GM19043 (cell line): ENCODE data around the gene EGFL8.

Experiments used
- ATAC-seq: cut with Tn5 transposase; IDR thresholded peaks from one replicate; pipeline ENCODE4 v1.9.1; 2021; ENCODE audit warnings: low read depth; ENCODE audit not compliant: unreplicated experiment

Gene EGFL8

GRCh38 chr6:32146287-32146686 lies 18.1 kb upstream of the EGFL8 start:
- no peak for ATAC-seq

DNA sequence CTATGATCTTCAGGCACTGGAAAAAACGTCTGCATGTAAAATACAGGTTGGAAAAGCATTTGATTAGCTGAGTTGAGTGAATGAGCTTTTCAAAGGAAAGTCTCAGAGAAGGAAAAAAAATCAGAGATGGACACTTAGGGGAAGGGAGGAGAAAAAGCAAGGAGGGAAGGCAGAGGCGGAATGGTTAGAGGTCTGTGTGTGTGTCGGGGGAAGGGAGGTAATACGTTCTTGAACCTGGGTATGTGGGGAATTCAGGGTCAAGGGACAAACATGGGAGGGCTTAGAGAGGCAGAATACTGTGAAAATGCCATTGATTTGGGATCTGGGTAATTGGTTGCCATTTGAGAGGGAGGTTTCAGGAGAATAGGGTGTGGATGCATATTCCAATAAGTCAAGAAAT lies 17.7 kb upstream of the EGFL8 start:
- ATAC-seq: no peak

GRCh38 chr6:32147401-32148132 lies 16.8 kb upstream of the EGFL8 start:
- no peak for ATAC-seq

DNA sequence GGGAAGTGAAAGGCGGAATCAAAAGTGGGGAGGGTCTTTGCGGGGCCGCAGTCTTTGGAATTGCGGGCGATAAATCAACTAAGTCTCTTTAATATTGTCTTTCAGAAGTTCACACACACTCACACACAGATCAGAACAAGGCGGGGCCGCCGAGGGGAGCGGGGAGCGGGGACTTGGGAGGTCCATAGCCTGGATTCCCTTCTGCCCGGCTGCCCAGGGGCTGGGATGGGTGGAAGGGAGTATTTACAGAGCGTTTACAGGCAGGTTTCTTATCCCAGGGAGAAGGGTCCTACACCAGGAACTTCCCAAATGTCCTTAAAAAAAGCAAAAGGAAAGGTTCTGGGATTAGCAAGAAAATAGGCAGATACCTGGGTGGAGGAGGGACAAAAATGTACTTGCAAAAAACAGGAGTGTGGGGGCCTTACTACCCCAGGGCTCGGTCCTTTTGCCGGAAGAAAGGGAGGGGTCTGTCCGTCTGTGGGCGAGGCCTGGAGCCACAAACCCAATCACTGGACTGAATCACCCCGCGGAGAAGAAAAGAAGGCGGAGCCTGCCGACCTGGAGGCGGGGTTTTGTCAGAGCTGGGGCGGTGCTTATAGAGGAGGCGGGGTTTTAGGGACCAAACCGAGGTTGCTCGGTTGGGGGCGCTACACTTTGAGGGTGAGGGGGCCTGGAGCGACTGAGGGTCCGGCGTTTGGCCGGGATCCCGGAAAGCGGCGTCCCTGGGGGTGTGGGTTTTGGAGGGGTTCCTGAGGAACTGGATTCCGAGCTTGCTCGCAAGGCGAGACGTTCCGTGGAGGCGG lies 15.9 kb upstream of the EGFL8 start:
- no peak for ATAC-seq

GRCh38 chr6:32149092-32149755 lies 15.2 kb upstream of the EGFL8 start:
- no peak for ATAC-seq

DNA sequence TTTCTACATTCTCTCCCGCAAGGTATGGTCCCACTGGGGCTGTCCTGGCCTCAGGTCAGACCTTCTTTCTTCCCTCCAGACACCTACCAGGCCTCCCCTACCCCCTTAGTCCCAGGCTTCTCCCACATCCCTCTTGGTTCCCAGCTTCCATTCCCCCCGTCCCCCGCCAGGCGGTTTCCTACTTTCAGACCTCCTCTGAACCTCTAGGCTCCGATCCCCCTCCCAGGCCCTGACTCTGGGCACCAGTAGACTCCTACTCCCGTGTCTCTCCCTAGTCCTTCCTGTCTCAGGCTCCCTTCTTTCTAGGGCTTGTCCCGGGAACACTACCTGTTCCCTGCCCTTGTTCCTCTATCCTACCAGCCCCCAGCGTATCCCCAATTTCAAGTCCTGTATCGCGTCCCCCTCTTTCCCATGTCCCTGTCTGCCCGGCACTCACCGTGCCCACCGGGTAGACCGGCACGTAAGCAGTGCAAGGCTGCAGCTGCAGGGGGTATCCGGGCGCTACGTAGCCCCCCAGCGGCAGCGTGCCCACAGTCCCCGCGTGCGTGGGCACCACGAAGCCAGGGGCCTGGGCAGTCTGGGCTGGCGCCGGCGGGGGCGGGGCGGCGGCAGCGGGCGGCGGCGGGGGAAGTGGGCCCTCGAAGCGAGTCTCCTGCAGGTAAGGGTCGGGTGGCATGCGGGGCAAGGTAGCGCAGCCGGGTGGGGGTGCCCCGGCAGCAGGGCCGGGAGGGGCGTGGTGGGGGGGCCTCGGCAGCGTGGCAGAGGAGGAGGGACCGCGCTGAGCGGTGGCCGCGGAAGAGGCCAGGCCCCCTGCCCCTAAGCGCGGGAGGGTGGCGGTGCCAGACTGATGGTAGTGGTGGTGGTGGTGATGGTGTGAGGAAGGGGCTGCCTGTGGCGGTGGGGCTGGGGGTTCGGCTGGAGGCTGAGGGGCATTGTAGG lies 14.2 kb upstream of the EGFL8 start:
- no peak for ATAC-seq

DNA sequence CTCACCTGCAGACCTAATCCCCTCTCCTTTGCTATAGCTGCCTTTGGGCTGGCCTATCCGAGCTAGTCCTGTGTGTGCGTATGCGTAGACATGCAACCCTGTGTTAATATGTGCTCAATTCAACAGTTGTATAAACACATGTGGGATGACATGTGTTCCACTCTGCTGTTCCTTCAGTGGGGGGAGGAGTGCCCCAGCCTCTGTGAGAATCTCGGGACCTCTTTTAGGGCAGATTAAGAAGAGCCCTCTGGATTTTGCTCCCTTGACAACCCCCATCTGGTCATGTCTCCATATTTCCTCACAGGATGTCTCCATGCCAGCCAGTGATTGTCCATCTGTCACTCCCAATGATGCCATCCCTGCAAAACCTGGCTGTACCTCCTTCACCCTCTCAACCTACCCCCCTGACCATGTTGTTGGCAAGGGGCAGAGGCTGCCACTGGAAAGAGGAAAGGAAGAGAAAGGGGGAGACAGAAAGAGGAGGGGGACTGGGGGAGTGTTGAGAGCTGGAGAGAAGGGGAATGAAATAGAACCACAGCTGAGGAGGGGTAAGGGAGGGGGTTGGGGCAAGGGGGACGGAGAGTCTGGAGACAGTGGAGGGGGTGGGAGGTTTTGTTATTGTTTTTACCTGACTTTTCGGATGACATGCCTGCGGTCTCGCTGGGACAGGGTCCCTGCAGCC lies 13.1 kb upstream of the EGFL8 start:
- no peak for ATAC-seq

GRCh38 chr6:32151863-32152768 lies 12.3 kb upstream of the EGFL8 start, which contains the start of gene PRRT1:
Gene PRRT1 (minus strand): TSS chr6:32151939. CDS start chr6:32151827, 112 bp downstream.
- ATAC-seq: no peak

- ATAC-seq: no peak
These were observed 11.4 kb upstream of the EGFL8 start for GRCh38 chr6:32152769-32153563.

GRCh38 chr6:32153564-32154513 lies 10.6 kb upstream of the EGFL8 start, which contains the start of gene PPT2:
Gene PPT2 (plus strand): TSS chr6:32154141. CDS start chr6:32154595, 454 bp downstream.
- ATAC-seq: no peak

GRCh38 chr6:32154514-32155161 lies 9.8 kb upstream of the EGFL8 start:
- ATAC-seq: peak; percentile 70

- no peak for ATAC-seq
These were observed 7.5 kb upstream of the EGFL8 start for GRCh38 chr6:32156891-32157290.

DNA sequence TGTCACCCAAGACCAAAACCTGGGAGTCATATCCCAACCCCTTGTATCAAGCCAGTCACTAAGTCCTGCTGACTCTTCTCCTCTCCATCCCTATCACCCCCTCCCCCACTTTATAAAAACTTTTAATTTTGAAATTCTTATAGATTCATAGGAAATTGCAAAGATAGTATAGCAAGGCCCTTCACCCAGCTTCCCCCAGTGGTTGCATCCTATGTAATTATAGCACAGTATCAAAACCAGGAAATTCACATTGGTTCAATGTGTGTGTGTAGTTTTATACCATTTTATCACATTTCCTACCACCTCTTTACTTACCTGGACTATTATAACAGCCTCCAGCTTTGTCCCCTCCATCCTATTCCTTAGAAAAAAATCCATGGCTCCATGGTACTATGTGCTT lies 6.3 kb upstream of the EGFL8 start:
- no peak for ATAC-seq

DNA sequence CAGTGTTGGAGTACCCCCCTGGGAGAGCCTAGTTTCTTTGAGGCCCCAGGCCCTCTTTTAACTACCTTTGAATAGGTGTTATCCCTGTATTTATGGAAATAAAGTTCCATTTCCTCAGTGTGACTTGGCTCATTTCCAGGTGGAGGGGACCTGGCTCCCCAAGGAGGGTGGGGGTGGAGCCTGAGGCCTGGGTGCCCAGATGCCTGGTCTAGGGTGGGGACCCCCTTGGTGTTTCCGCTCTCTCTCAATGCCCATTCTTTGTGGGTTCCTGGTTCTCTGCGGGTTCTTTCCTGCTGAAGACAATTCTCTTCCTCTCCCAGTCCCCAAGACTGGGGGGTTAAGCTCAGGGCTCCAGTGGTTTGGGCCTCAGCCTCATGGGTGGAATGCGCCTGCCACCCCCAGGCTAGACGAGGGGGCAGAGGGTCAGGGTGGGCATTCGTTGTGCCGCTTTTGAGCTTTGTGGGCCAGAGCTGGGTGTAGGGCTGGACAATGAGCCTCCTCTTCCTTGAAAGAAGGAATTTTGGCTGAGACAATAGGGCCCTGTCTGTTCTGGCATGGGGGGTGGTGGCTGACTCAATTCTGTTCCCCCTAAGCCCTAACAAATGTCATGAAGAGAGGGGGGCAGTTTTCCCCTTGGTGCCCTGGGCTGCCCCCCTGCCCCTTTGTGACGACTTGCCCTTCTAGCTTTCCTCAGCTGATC lies 686 bp upstream of the EGFL8 start:
- no peak for ATAC-seq

DNA sequence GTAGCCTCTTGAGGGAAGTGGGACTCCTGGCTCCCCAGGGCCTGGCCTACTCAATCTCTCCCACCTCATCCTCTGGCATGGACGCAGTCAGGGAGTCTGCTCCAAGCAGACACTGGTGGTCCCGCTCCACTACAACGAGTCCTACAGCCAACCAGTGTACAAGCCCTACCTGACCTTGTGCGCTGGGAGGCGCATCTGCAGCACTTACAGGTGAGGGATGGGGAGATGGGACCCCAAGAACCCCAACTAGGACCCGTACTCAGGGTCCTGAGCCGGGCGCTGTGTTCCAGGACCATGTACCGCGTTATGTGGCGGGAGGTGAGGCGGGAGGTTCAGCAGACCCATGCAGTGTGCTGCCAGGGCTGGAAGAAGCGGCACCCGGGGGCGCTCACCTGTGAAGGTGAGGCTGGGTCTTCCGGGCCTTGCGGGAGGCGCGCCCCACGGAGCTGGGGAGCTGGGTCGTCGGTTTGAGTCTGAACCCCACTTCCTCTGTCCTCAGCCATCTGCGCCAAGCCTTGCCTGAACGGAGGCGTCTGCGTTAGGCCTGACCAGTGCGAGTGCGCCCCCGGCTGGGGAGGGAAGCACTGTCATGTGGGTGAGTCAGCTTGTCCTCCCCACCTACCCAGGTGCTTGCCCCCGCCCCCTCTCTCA lies 2.1 kb downstream of the EGFL8 start:
- ATAC-seq: no peak
